GM12878 (cell line): Measurements from ENCODE around the gene ACP3. TPM values are rescaled to one million over a fixed set of nuclear protein-coding genes. Genes with fewer than 3 reads are reported as not detected.

Experiments
- ATAC-seq: fragments of 200-7000 bp; cut with Tn5 transposase; 3 replicates; pipeline ENCODE4 v1.9.1; 2020; ENCODE audit warnings: mild to moderate bottlenecking, moderate library complexity
- BruUV-seq: library from RNA; stranded (reverse); fragments of 400-500 nt; replicated peaks from 2 replicates; lab custom pipeline; 2021; lab: Mats Ljungman, UMichigan
- CTCF ChIA-PET: fragments of 300-600 bp; sonication (Branson Sonifier 250); formaldehyde crosslinking; extraction: SDS; loops from one replicate; lab custom pipeline; 2021; ENCODE audit warnings: inconsistent platforms; lab: Yijun Ruan, JAX
- POLR2A ChIA-PET: fragments of 350-600 bp; formaldehyde crosslinking; extraction: SDS; loops from one replicate; lab custom pipeline; 2021; ENCODE audit warnings: inconsistent platforms; lab: Charles Lee
- RAD21 ChIA-PET: fragments of 300-600 bp; sonication (Branson Sonifier 250); formaldehyde crosslinking; loops from one replicate; lab custom pipeline; 2023; ENCODE audit warnings: antibody characterized with exemption; ENCODE audit not compliant: unreplicated experiment; lab: Charles Lee
- SMC1A ChIA-PET: fragments of 300-600 bp; sonication (Branson Sonifier 250); formaldehyde crosslinking; loops from one replicate; lab custom pipeline; 2023; ENCODE audit not compliant: unreplicated experiment, uncharacterized antibody; lab: Charles Lee
- DNase-seq: peaks from one replicate; pipeline ENCODE4 v3.0.0-alpha.2; 2011; ENCODE audit warnings: low read depth, low spot score
- FAIRE-seq: peaks from 3 replicates; lab custom pipeline; 2011; peaks lifted over from hg19 to GRCh38; lab: Jason Lieb, UNC
- H2AFZ ChIP-seq: 2 replicates; pipeline ENCODE4 v1.6.0; 2011; ENCODE audit warnings: low read depth, low read length, control low read depth; ENCODE audit not compliant: control insufficient read depth
- H3K27ac ChIP-seq: 2 replicates; pipeline ENCODE4 v1.5.1; 2011; ENCODE audit warnings: control low read depth; ENCODE audit not compliant: control insufficient read depth, insufficient read depth
- H3K27me3 ChIP-seq, 2 experiments: replicated peaks in 1 of 2; 2 replicates each; pipeline versions ENCODE4 v1.6.0 to v1.6.1; 2011; ENCODE audit warnings: low read length in 1 of 2; ENCODE audit not compliant: control insufficient read depth in 2 of 2, insufficient read depth in 2 of 2
- H3K36me3 ChIP-seq, 2 experiments: 2 replicates each; pipeline ENCODE4 v1.5.1; 2011; ENCODE audit warnings: low read length in 1 of 2; ENCODE audit not compliant: control insufficient read depth in 2 of 2, insufficient read depth in 2 of 2
- H3K4me1 ChIP-seq: 2 replicates; pipeline ENCODE4 v1.6.1; 2011; ENCODE audit warnings: mild to moderate bottlenecking, low read length, moderate library complexity, mixed read lengths; ENCODE audit not compliant: control insufficient read depth, insufficient read depth
- H3K4me2 ChIP-seq: 2 replicates; pipeline ENCODE4 v1.6.0; 2011; ENCODE audit warnings: control low read depth; ENCODE audit not compliant: control insufficient read depth, insufficient read depth
- H3K4me3 ChIP-seq: fragments of 200-600 bp; sonication (generic); 2 replicates; pipeline ENCODE4 v1.5.1; 2016
- H3K79me2 ChIP-seq: 2 replicates; pipeline ENCODE4 v1.6.0; 2011; ENCODE audit warnings: low read length; ENCODE audit not compliant: control insufficient read depth, insufficient read depth
- H3K9ac ChIP-seq: 2 replicates; pipeline ENCODE4 v1.8.0; 2011; ENCODE audit warnings: low read length, control low read depth, mixed read lengths; ENCODE audit not compliant: control insufficient read depth, insufficient read depth
- H3K9me3 ChIP-seq: replicated peaks from 3 replicates; pipeline ENCODE4 v1.5.1; 2011; ENCODE audit warnings: mild to moderate bottlenecking, low read length; ENCODE audit not compliant: control insufficient read depth, insufficient read depth
- H4K20me1 ChIP-seq: 2 replicates; pipeline ENCODE4 v1.6.0; 2011; ENCODE audit not compliant: control insufficient read depth, insufficient read depth
- LARP7 ChIP-seq: fragments of 450-650 bp; IDR thresholded peaks from 2 replicates; pipeline ENCODE4 v1.6.1; 2017; ENCODE audit warnings: mild to moderate bottlenecking
- MXI1 ChIP-seq: fragments of 150-350 bp; IDR thresholded peaks from 2 replicates; pipeline ENCODE4 v1.6.1; 2011; ENCODE audit warnings: low read depth, mild to moderate bottlenecking, inconsistent platforms, low read length, improper control_type of control experiment
- SPI1 ChIP-seq: IDR thresholded peaks from 2 replicates; pipeline ENCODE4 v1.6.1; 2011; ENCODE audit warnings: low read depth, mild to moderate bottlenecking, low read length, moderate library complexity, borderline replicate concordance; ENCODE audit not compliant: insufficient read depth
- USF1 ChIP-seq: IDR thresholded peaks from 2 replicates; pipeline ENCODE4 v1.6.1; 2011; ENCODE audit warnings: borderline replicate concordance, low read depth, mild to moderate bottlenecking, moderate library complexity, mixed read lengths, low read length; ENCODE audit not compliant: insufficient read depth; ENCODE audit errors: extremely low read length
- YY1 ChIP-seq: IDR thresholded peaks from 2 replicates; pipeline ENCODE4 v1.6.1; 2011; ENCODE audit warnings: low read depth, mild to moderate bottlenecking, low read length
- WGBS: methylation state at CpG from one replicate; pipeline ENCODE4 v1.1.6; 2016; ENCODE audit warnings: low lambda C conversion rate; ENCODE audit not compliant: insufficient replicate concordance, insufficient coverage; ENCODE audit errors: missing lambda C conversion rate; 5-methylcytosine and 5-hydroxymethylcytosine counted together
- in situ Hi-C: fragments of 300-500 bp; cut with MboI; formaldehyde crosslinking; loops from 9 replicates; pipeline ENCODE4 v1.14.3; 2018; ENCODE audit warnings: mixed read lengths
- intact Hi-C: fragments of 100-400 bp; cut with micrococcal nuclease; formaldehyde crosslinking; loops from one replicate; pipeline ENCODE4 v1.14.2; 2022; ENCODE audit not compliant: unreplicated experiment
- polyA plus RNA-seq, 11 experiments: library from polyadenylated mRNA; depleted of rRNA in 4 of 11; unstranded in 6 of 11; stranded (reverse) in 5 of 11; fragments of >200 nt; fragmentation: Nextera tagmentation in 4 of 11; fragmentation: Illumina TruSeq in 1 of 11; extraction: Ambion mirVana in 4 of 11; extraction: Trizol in 1 of 11; gene quantifications; 1 replicate in 1 of 11; 2 replicates in 10 of 11; pipeline versions ENCODE4 v1.2.1 to v1.2.3, GENCODE V29; 2011 to 2016; ENCODE audit warnings: inconsistent platforms in 2 of 11, missing spikeins in 2 of 11, low read depth in 1 of 11
- total RNA-seq, 4 experiments: library from RNA; depleted of rRNA in 3 of 4; stranded (reverse); fragments of >200 nt in 3 of 4; fragmentation: Illumina TruSeq in 1 of 4; extraction: Trizol in 1 of 4; gene quantifications; 2 replicates each; pipeline versions ENCODE4 v1.2.1 to v1.2.3, GENCODE V29; 2013 to 2021

The ACP3 gene
- total and polyA plus RNA-seq, 10 of the 15 experiments (the other 5 are each of a cell fraction or from before 2014, with no cell fraction given): 0.05 to 0.41 TPM; not detected in 8

GRCh38 chr3:132406587-132406986 is 89.4 kb downstream of the ACP3 start:
- H3K4me3 ChIP-seq: no peak overlapping the region
- BruUV-seq: no TSS peak
- ChIA-PET SMC1A (no interaction called here), RAD21 (no interaction called here), POLR2A (interaction anchor here (0.8 kb wide), 1 partner anchor 11 kb away, joined by 3 read pairs; the partner anchor contains the start of gene DNAJC13), CTCF (interaction anchor here (0.9 to 1.2 kb wide), 2 partner anchors 55 to 236 kb away, joined by 3 to 4 read pairs; no protein-coding TSS in a partner anchor)
- H2AFZ ChIP-seq: no peak overlapping the region
- in situ Hi-C loops (no loop called here), intact Hi-C loops (no loop called here)
- WGBS: 0% methylated on average over 2 of the region's 2 CpGs
- no peak for DNase-seq
- H3K9me3 ChIP-seq: no peaks in the 10 kb centered on the region
- H3K79me2 ChIP-seq: no peaks in the 10 kb centered on the region
- peaks cover 5% of the 10 kb centered on the region; the same call in 1 of the 2 replicates for H3K4me1 ChIP-seq
- no peak overlapping the region for H3K4me2 ChIP-seq
- ATAC-seq: no peak
- no peak for FAIRE-seq
- H4K20me1 ChIP-seq: no peaks in the 10 kb centered on the region
- TF ChIP-seq MXI1 (no peak), LARP7 (no peak)
- no peaks in the 10 kb centered on the region; a peak in 1 of 4 replicates for H3K27me3 ChIP-seq
- no peak overlapping the region for H3K9ac ChIP-seq
- H3K36me3 ChIP-seq: no peaks in the 10 kb centered on the region
- no peak overlapping the region for H3K27ac ChIP-seq

DNA sequence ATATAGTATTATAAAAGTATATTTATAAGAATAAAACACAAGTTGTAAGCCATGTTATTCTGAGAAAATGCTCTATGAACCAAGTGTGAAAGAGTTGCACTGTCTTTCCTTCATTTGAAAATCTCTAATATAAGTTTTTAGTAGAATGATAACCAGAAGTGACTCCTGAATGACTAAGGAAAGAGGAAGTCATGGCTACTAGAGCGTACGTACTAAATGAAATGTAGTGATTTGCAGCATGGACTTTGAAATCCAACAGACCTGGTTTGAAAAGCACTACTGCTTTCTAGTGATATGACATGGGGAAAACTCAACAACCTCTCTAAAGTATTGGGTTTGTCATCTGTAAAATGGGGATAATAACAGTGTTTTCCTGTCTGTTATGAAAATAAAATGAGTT is 89.8 kb downstream of the ACP3 start:
- Histone ChIP-seq H3K79me2 (no peaks in the 10 kb centered on the region), H4K20me1 (no peaks in the 10 kb centered on the region), H3K36me3 (no peaks in the 10 kb centered on the region), H3K9me3 (no peaks in the 10 kb centered on the region), H2AFZ (no peak overlapping the region), H3K27ac (no peak overlapping the region), H3K9ac (no peak overlapping the region), H3K4me3 (no peak overlapping the region), H3K4me1 (peaks cover 5% of the 10 kb centered on the region; the same call in 1 of the 2 replicates), H3K4me2 (no peak overlapping the region), H3K27me3 (no peaks in the 10 kb centered on the region; a peak in 1 of 4 replicates)
- TF ChIP-seq USF1: no peak
- no peak for TF ChIP-seq YY1
- peak; percentile 62; the same call in 1 of the 2 replicates for TF ChIP-seq SPI1
- no TSS peak for BruUV-seq
- in situ Hi-C loops (no loop called here), intact Hi-C loops (no loop called here)
- SMC1A ChIA-PET: no interaction called here
- CTCF ChIA-PET: no interaction called here
- no peak for DNase-seq
- POLR2A ChIA-PET: no interaction called here
- no peak for ATAC-seq
- WGBS: 95% methylated on average over 2 of the region's 2 CpGs
- RAD21 ChIA-PET: no interaction called here
- no peak for FAIRE-seq

Other genes starting within 250 kb of the ACP3 start
- 26.2 and 30.5 TPM in 2 replicates for gene DNAJC13, start 100.1 kb downstream of the ACP3 start, total RNA-seq (2014; rRNA removed)
- 33.2 and 33.9 TPM in 2 replicates for gene DNAJC13, start 100.1 kb downstream of the ACP3 start, total RNA-seq (2014; rRNA removed; fragmentation: Illumina TruSeq; extraction: Trizol)
- 28.1 and 28.2 TPM in 2 replicates for gene DNAJC13, start 100.1 kb downstream of the ACP3 start, total RNA-seq (2021)
- gene DNAJC13, start 100.1 kb downstream of the ACP3 start, polyA plus RNA-seq (2011; rRNA removed): 19.5 and 25.0 TPM in 2 replicates
- gene DNAJC13, start 100.1 kb downstream of the ACP3 start, polyA plus RNA-seq (2014; fragmentation: Illumina TruSeq; extraction: Trizol): 24.1 and 29.8 TPM in 2 replicates
- 1 to 10 TPM; 8.3 to 8.7 TPM for gene DNAJC13, start 100.1 kb downstream of the ACP3 start, polyA plus RNA-seq (2014; fragmentation: Nextera tagmentation; extraction: Ambion mirVana)
- gene DNAJC13, start 100.1 kb downstream of the ACP3 start, polyA plus RNA-seq (2014; rRNA removed): 12.0 and 14.5 TPM in 2 replicates
- 10 to 100 TPM; 11.9 to 13.8 TPM for gene DNAJC13, start 100.1 kb downstream of the ACP3 start, polyA plus RNA-seq (2016; fragmentation: Nextera tagmentation; extraction: Ambion mirVana)